Stomach (tissue), 9 donors: ENCODE measurements around the gene TRIP13. TPM values are rescaled to one million over a fixed set of nuclear protein-coding genes. Genes with fewer than 3 reads are reported as not detected.

ENCODE experiments used
- DNase-seq, 2 donors: peaks; one replicate each; pipeline versions ENCODE4 v3.0.0 to v3.0.0-alpha.2; 2013 to 2019
- H3K27ac ChIP-seq, 5 donors: fragments of 200-600 bp in 4 of 5; sonication (generic) in 4 of 5; one replicate each; pipeline ENCODE4 v1.5.1; 2013 to 2019; ENCODE audit warnings: mild to moderate bottlenecking in 1 of 5, moderate library complexity in 1 of 5
- H3K27me3 ChIP-seq, 3 donors: fragments of 200-600 bp; sonication (generic); one replicate each; pipeline ENCODE4 v1.5.1; 2017 to 2019; ENCODE audit warnings: mixed run types in 1 of 3
- H3K36me3 ChIP-seq, 4 donors: fragments of 200-600 bp; sonication (generic); 1 replicate in 3 of 4; 2 replicates in 1 of 4; pipeline ENCODE4 v1.5.1; 2016 to 2019
- H3K4me1 ChIP-seq, 4 donors: fragments of 200-600 bp; sonication (generic); one replicate each; pipeline ENCODE4 v1.5.1; 2016 to 2019
- H3K4me3 ChIP-seq, 4 donors: fragments of 200-600 bp; sonication (generic) in 3 of 4; one replicate each; pipeline ENCODE4 v1.5.1; 2016 to 2019; ENCODE audit warnings: mild to moderate bottlenecking in 1 of 4
- H3K9me3 ChIP-seq, 4 donors: fragments of 200-600 bp; sonication (generic); one replicate each; pipeline ENCODE4 v1.5.1; 2016 to 2019
- CTCF ChIP-seq, 7 experiments: fragments of 450-650 bp in 4 of 7; fragments of 200-600 bp in 3 of 7; sonication (generic) in 3 of 7; IDR thresholded peaks; one replicate each; pipeline ENCODE4 v1.5.1; 2016 to 2019; ENCODE audit warnings: antibody characterized with exemption in 7 of 7, control low read depth in 2 of 7, mild to moderate bottlenecking in 1 of 7
- EP300 ChIP-seq: sonication (generic); formaldehyde crosslinking; IDR thresholded peaks from one replicate; pipeline ENCODE4 v1.6.1; 2017; ENCODE audit warnings: antibody characterized with exemption
- POLR2A ChIP-seq, 4 donors: fragments of 450-650 bp; IDR thresholded peaks; one replicate each; pipeline ENCODE4 v1.6.1; 2016; ENCODE audit warnings: antibody characterized with exemption in 4 of 4, control low read depth in 2 of 4, mild to moderate bottlenecking in 1 of 4, moderate library complexity in 1 of 4
- POLR2AphosphoS5 ChIP-seq, 3 donors: sonication (generic); formaldehyde crosslinking; IDR thresholded peaks; one replicate each; pipeline ENCODE4 v1.6.1; 2016; ENCODE audit warnings: antibody characterized with exemption in 3 of 3
- WGBS, 5 donors: extraction: QIAGEN DNeasy Blood & Tissue Kit in 3 of 5; methylation state at CpG; one replicate each; pipeline versions ENCODE4 v1.1.5 to v1.1.7; 2013 to 2018; 5-methylcytosine and 5-hydroxymethylcytosine counted together
- intact Hi-C: fragments of 100-400 bp; cut with DNase I; formaldehyde crosslinking; loops from one replicate; pipeline ENCODE4 v1.15.1; 2023; ENCODE audit warnings: low total_unique reads
- polyA plus RNA-seq, 3 donors: library from polyadenylated mRNA; stranded (reverse); fragments of 200-250 nt; gene quantifications; one replicate each; pipeline ENCODE4 v1.2.3, GENCODE V29; 2013
- total RNA-seq, 5 donors: library from RNA; depleted of rRNA; stranded (reverse); fragments of >200 nt; gene quantifications; one replicate each; pipeline versions ENCODE4 v1.1.0 to v1.2.3, GENCODE V29; 2014 to 2016
- donor health status: healthy with polysubstance abuse.
- donor health status: Bipolar disorder and iron deficiency.
- donor health status: healthy.

The TRIP13 gene
- total and polyA plus RNA-seq, 8 donors: 0.58 to 10.4 (median 3.5) TPM; not detected in 1

GRCh38 chr5:953535-954449 is 61.1 kb downstream of the TRIP13 start:
- Histone ChIP-seq H3K27ac (no peak overlapping the region), H3K36me3 (no peaks in the 10 kb centered on the region), H3K4me3 (no peak overlapping the region), H3K9me3 (peaks cover 0 to 8% (median 2%) of the 10 kb centered on the region in 4 donors), H3K27me3 (peaks cover 0 to 56% (median 3%) of the 10 kb centered on the region in 3 donors), H3K4me1 (peaks cover 24 to 31% (median 28%) of the 10 kb centered on the region in 4 donors)
- intact Hi-C loops: no loop called here
- 79 to 90% (median 81%) methylated on average over 21 to 24 of the region's 24 CpGs for WGBS, 5 donors
- TF ChIP-seq EP300: no peak
- TF ChIP-seq POLR2AphosphoS5 (IDR thresholded peaks at IDR 0.05): no peak
- no peak for TF ChIP-seq POLR2A (IDR thresholded peaks at IDR 0.05)
- TF ChIP-seq CTCF (IDR thresholded peaks at IDR 0.05): no peak
- DNase-seq: no peak

- Histone ChIP-seq H3K9me3 (no peaks in the 10 kb centered on the region), H3K4me3 (no peak overlapping the region), H3K27ac (no peak overlapping the region), H3K36me3 (no peaks in the 10 kb centered on the region), H3K4me1 (peaks cover 24 to 52% (median 46%) of the 10 kb centered on the region in 4 donors), H3K27me3 (peaks cover 0 to 56% (median 3%) of the 10 kb centered on the region in 3 donors)
- TF ChIP-seq CTCF (IDR thresholded peaks at IDR 0.05): no peak
- no peak for TF ChIP-seq POLR2AphosphoS5 (IDR thresholded peaks at IDR 0.05)
- TF ChIP-seq EP300: no peak
- no peak for TF ChIP-seq POLR2A (IDR thresholded peaks at IDR 0.05)
- WGBS, 5 donors: 86 to 92% (median 92%) methylated on average over 19 to 32 of the region's 32 CpGs
- DNase-seq: no peak
- intact Hi-C loops: no loop called here
Measured at GRCh38 chr5:955886-956761, 63.4 kb downstream of the TRIP13 start.

GRCh38 chr5:956941-957747 is 64.5 kb downstream of the TRIP13 start:
- peaks cover 24 to 52% (median 46%) of the 10 kb centered on the region in 4 donors for H3K4me1 ChIP-seq
- peak in 1 of 2 donors; percentile 83 for DNase-seq
- intact Hi-C loops: no loop called here
- 31 to 40% (median 36%) methylated on average over 22 to 26 of the region's 26 CpGs for WGBS, 5 donors
- no peaks in the 10 kb centered on the region for H3K36me3 ChIP-seq
- peak overlapping the region in 4 of 5 donors; percentile 44 to 82 (median 61) for H3K27ac ChIP-seq
- TF ChIP-seq POLR2AphosphoS5 (IDR thresholded peaks at IDR 0.05) (peak in 1 of 3 donors; percentile 16), EP300 (no peak)
- no peaks in the 10 kb centered on the region for H3K9me3 ChIP-seq
- H3K4me3 ChIP-seq: peak overlapping the region in 1 of 4 donors; percentile 3
- peaks cover 0 to 52% (median 3%) of the 10 kb centered on the region in 3 donors for H3K27me3 ChIP-seq

GRCh38 chr5:957748-958485 is 65.2 kb downstream of the TRIP13 start:
- Histone ChIP-seq H3K9me3 (no peaks in the 10 kb centered on the region), H3K27me3 (peaks cover 0 to 47% (median 3%) of the 10 kb centered on the region in 3 donors), H3K4me3 (peak overlapping the region in 1 of 4 donors; percentile 3), H3K36me3 (no peaks in the 10 kb centered on the region), H3K27ac (peak overlapping the region; percentile 7 to 82 (median 59)), H3K4me1 (peaks cover 24 to 52% (median 46%) of the 10 kb centered on the region in 4 donors)
- intact Hi-C loops: no loop called here
- no peak for TF ChIP-seq CTCF (IDR thresholded peaks at IDR 0.05)
- peak in 1 of 2 donors; percentile 61 for DNase-seq
- 64 to 74% (median 69%) methylated on average over 19 to 23 of the region's 23 CpGs for WGBS, 5 donors
